IMR-90 (cell line): ENCODE data around the gene SECISBP2. TPM values are rescaled to one million over a fixed set of nuclear protein-coding genes. Genes with fewer than 3 reads are reported as not detected.

Experiments used
- ATAC-seq: fragments of 200-7000 bp; cut with Tn5 transposase; 2 replicates; pipeline ENCODE4 v1.9.1; 2020; ENCODE audit warnings: low read depth, mild to moderate bottlenecking, moderate library complexity
- BruUV-seq: library from RNA; stranded (reverse); fragments of 400-500 nt; replicated peaks from 2 replicates; lab custom pipeline; 2021; lab: Mats Ljungman, UMichigan
- CTCF ChIA-PET: fragments of 300-600 bp; formaldehyde crosslinking; extraction: SDS; loops from one replicate; lab custom pipeline; 2021; ENCODE audit warnings: antibody characterized with exemption; lab: Yijun Ruan, JAX
- POLR2A ChIA-PET: fragments of 300-600 bp; sonication (Branson Sonifier 250); formaldehyde crosslinking; loops from one replicate; lab custom pipeline; 2022; ENCODE audit warnings: antibody characterized with exemption; ENCODE audit not compliant: unreplicated experiment; lab: Charles Lee
- DNase-seq: peaks from one replicate; pipeline ENCODE4 v3.0.0; 2013
- H2AFZ ChIP-seq: replicated peaks from 2 replicates; pipeline ENCODE3; 2013; ENCODE audit warnings: low read length, mild to moderate bottlenecking; ENCODE audit not compliant: poor library complexity
- H2AK5ac ChIP-seq: 2 replicates; pipeline ENCODE4 v1.6.1; 2013; ENCODE audit warnings: low read depth, low read length, inconsistent platforms
- H2AK9ac ChIP-seq: replicated peaks from 2 replicates; pipeline ENCODE3; 2013; ENCODE audit warnings: mild to moderate bottlenecking, low read depth, low read length, moderate library complexity; ENCODE audit not compliant: poor library complexity
- H2BK120ac ChIP-seq: 2 replicates; pipeline ENCODE4 v1.6.1; 2013; ENCODE audit warnings: low read depth, low read length, inconsistent platforms
- H2BK15ac ChIP-seq: 3 replicates; pipeline ENCODE4 v1.6.1; 2013; ENCODE audit warnings: low read depth, low read length, inconsistent platforms
- H2BK20ac ChIP-seq: 2 replicates; pipeline ENCODE4 v1.6.1; 2013; ENCODE audit warnings: low read depth, mild to moderate bottlenecking, inconsistent platforms, low read length, moderate library complexity
- H2BK5ac ChIP-seq: 2 replicates; pipeline ENCODE4 v1.6.1; 2013; ENCODE audit warnings: mild to moderate bottlenecking, low read depth, low read length, inconsistent platforms; ENCODE audit not compliant: poor library complexity, severe bottlenecking
- H3K14ac ChIP-seq: replicated peaks from 2 replicates; pipeline ENCODE4 v1.6.1; 2013; ENCODE audit warnings: low read depth, low read length, inconsistent platforms
- H3K18ac ChIP-seq: 2 replicates; pipeline ENCODE4 v1.6.1; 2013; ENCODE audit warnings: low read depth, low read length, control low read depth
- H3K23ac ChIP-seq: 2 replicates; pipeline ENCODE4 v1.6.1; 2013; ENCODE audit warnings: low read depth, low read length, inconsistent platforms
- H3K27ac ChIP-seq: 2 replicates; pipeline ENCODE4 v1.5.1; 2013; ENCODE audit warnings: mild to moderate bottlenecking, control low read depth, low read length; ENCODE audit not compliant: insufficient read depth
- H3K27me3 ChIP-seq: 2 replicates; pipeline ENCODE4 v1.6.1; 2013; ENCODE audit warnings: low read length; ENCODE audit not compliant: control insufficient read depth, insufficient read depth
- H3K36me3 ChIP-seq: 2 replicates; pipeline ENCODE4 v1.6.1; 2013; ENCODE audit warnings: low read length, mixed read lengths; ENCODE audit not compliant: control insufficient read depth, insufficient read depth
- H3K4ac ChIP-seq: 2 replicates; pipeline ENCODE4 v1.6.1; 2013; ENCODE audit warnings: low read depth, low read length, inconsistent platforms
- H3K4me1 ChIP-seq: 2 replicates; pipeline ENCODE4 v1.6.1; 2013; ENCODE audit warnings: low read length, mixed read lengths; ENCODE audit not compliant: control insufficient read depth, insufficient read depth
- H3K4me2 ChIP-seq: 2 replicates; pipeline ENCODE4 v1.6.1; 2013; ENCODE audit warnings: low read depth, mild to moderate bottlenecking, control low read depth, low read length, moderate library complexity
- H3K4me3 ChIP-seq: 2 replicates; pipeline ENCODE4 v1.5.1; 2013; ENCODE audit warnings: low read depth, mild to moderate bottlenecking, control low read depth, low read length, moderate library complexity; ENCODE audit not compliant: insufficient read depth
- H3K56ac ChIP-seq: 2 replicates; pipeline ENCODE4 v1.6.1; 2013; ENCODE audit warnings: low read length, inconsistent platforms; ENCODE audit not compliant: insufficient read depth; ENCODE audit errors: extremely low read depth
- H3K79me1 ChIP-seq, 2 experiments: 2 replicates each; pipeline ENCODE4 v1.6.1; 2013; ENCODE audit warnings: low read length in 2 of 2, inconsistent platforms in 1 of 2, low read depth in 1 of 2
- H3K9ac ChIP-seq: 2 replicates; pipeline ENCODE4 v1.6.1; 2013; ENCODE audit warnings: low read depth, low read length, control low read depth
- H3K9me1 ChIP-seq: 2 replicates; pipeline ENCODE4 v1.6.1; 2013; ENCODE audit warnings: low read length, inconsistent platforms; ENCODE audit not compliant: insufficient read depth
- H3K9me3 ChIP-seq: 2 replicates; pipeline ENCODE4 v1.6.1; 2013; ENCODE audit warnings: low read length; ENCODE audit not compliant: control insufficient read depth, insufficient read depth
- H4K20me1 ChIP-seq: 2 replicates; pipeline ENCODE4 v1.6.1; 2013; ENCODE audit warnings: low read length, inconsistent platforms; ENCODE audit not compliant: insufficient read depth
- H4K5ac ChIP-seq: 2 replicates; pipeline ENCODE4 v1.6.1; 2013; ENCODE audit warnings: mild to moderate bottlenecking, low read depth, low read length, control low read depth
- H4K8ac ChIP-seq, 2 experiments: 2 replicates each; pipeline ENCODE4 v1.6.1; 2013; ENCODE audit warnings: low read depth in 2 of 2, low read length in 2 of 2, control low read depth in 1 of 2, inconsistent platforms in 1 of 2
- H4K91ac ChIP-seq: 2 replicates; pipeline ENCODE4 v1.6.1; 2013; ENCODE audit warnings: low read depth, low read length, inconsistent platforms; ENCODE audit not compliant: insufficient read depth
- CHD1 ChIP-seq: IDR thresholded peaks from 2 replicates; pipeline ENCODE4 v1.6.1; 2012; ENCODE audit warnings: low read depth, low read length, improper control_type of control experiment
- MAFK ChIP-seq: IDR thresholded peaks from 2 replicates; pipeline ENCODE4 v1.6.1; 2012; ENCODE audit warnings: low read depth, low read length, improper control_type of control experiment
- POLR2A ChIP-seq: IDR thresholded peaks from 2 replicates; pipeline ENCODE4 v1.6.1; 2012; ENCODE audit warnings: mild to moderate bottlenecking, low read depth, low read length
- SMC3 ChIP-seq: fragments of 150-350 bp; IDR thresholded peaks from 2 replicates; pipeline ENCODE4 v1.6.1; 2016; ENCODE audit warnings: low read depth, mild to moderate bottlenecking, antibody characterized with exemption, low read length, moderate library complexity
- WGBS, 2 experiments: methylation state at CpG; one replicate each; pipeline versions ENCODE4 v1.1.5 to v1.1.7; 2013; ENCODE audit warnings: missing lambda C conversion rate in 2 of 2; ENCODE audit not compliant: insufficient read length in 1 of 2; ENCODE audit errors: extremely low coverage in 2 of 2; 5-methylcytosine and 5-hydroxymethylcytosine counted together
- dilution Hi-C: fragments of 300-500 bp; cut with HindIII; formaldehyde crosslinking; loops from one replicate; pipeline ENCODE4 v1.14.3; 2018; ENCODE audit warnings: low sequenced_read_pairs; ENCODE audit not compliant: unreplicated experiment
- in situ Hi-C: fragments of 300-500 bp; cut with MboI; formaldehyde crosslinking; loops from 3 replicates; pipeline ENCODE4 v1.14.3; 2019; ENCODE audit warnings: low sequenced_read_pairs, inconsistent platforms, mixed read lengths
- intact Hi-C: fragments of 100-400 bp; cut with micrococcal nuclease; formaldehyde crosslinking; loops from 2 replicates; pipeline ENCODE4 v1.10.0; 2022
- polyA plus RNA-seq, 3 experiments: library from polyadenylated mRNA; depleted of rRNA; stranded (reverse); fragments of >200 nt; gene quantifications; 2 replicates each; pipeline ENCODE4 v1.2.3, GENCODE V29; 2012; ENCODE audit warnings: low replicate concordance in 1 of 3
- total RNA-seq: library from RNA; depleted of rRNA; stranded (reverse); fragments of >200 nt; gene quantifications from 2 replicates; pipeline ENCODE4 v1.2.3, GENCODE V29; 2012

SECISBP2 gene
- total and polyA plus RNA-seq, 2 of the 4 experiments (the other 2 are of a cell fraction): 16.4 to 18.8 TPM

DNA sequence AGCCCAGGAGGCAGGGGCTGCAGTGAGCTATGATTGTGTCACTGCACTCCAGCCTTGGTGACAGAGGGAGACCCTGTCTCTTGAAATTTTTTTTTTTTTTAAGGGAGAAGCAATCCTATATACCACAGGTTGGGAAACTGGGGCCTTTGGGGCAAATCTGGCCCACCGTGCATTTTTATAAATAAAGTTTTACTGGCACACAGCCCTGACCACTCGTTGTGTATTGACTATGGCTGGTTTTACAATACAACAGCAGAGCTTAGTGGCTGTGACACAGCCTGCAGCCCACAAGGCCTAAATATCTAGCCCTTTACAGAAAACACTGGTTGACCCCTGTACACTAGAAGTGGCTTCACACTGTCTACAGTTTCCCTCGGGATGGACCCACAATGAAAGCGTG, 58.0 kb downstream of the SECISBP2 start:
- no peak for TF ChIP-seq SMC3
- TF ChIP-seq CHD1: no peak
- TF ChIP-seq POLR2A: no peak
- TF ChIP-seq MAFK: no peak
- Histone ChIP-seq H3K4me2 (no peak overlapping the region), H2AFZ (no peak overlapping the region), H3K27ac (no peak overlapping the region), H3K36me3 (peaks cover 14% of the 10 kb centered on the region; the same call in 1 of the 2 replicates), H2BK20ac (no peak overlapping the region), H3K56ac (no peak overlapping the region), H3K9ac (no peak overlapping the region), H2AK9ac (no peak overlapping the region), H3K79me1 (no peaks in the 10 kb centered on the region), H3K14ac (no peak overlapping the region; the same call in 1 of the 2 replicates), H3K23ac (no peak overlapping the region), H3K4me1 (peaks cover 18% of the 10 kb centered on the region), H3K9me1 (peaks cover 4% of the 10 kb centered on the region; the same call in 1 of the 2 replicates), H2AK5ac (peak overlapping the region; percentile 15), H3K18ac (peak overlapping the region; percentile 5; the same call in 1 of the 2 replicates), H4K91ac (no peak overlapping the region; the same call in 1 of the 2 replicates), H3K4me3 (no peak overlapping the region), H3K27me3 (no peaks in the 10 kb centered on the region), H3K9me3 (no peaks in the 10 kb centered on the region), H2BK15ac (no peak overlapping the region), H4K5ac (peak overlapping the region; percentile 30; the same call in 1 of the 2 replicates), H3K4ac (peak overlapping the region; percentile 70; the same call in 1 of the 2 replicates), H2BK120ac (no peak overlapping the region), H4K20me1 (no peaks in the 10 kb centered on the region), H4K8ac (no peak overlapping the region), H2BK5ac (no peak overlapping the region)
- intact Hi-C loops (no loop called here), dilution Hi-C loops (no loop called here), in situ Hi-C loops (no loop called here)
- ChIA-PET POLR2A (no interaction called here), CTCF (interaction anchor here (0.7 to 2.3 kb wide), 4 partner anchors 19 to 173 kb away, joined by 3 to 7 read pairs (median 5); no protein-coding TSS in a partner anchor)
- no peak for DNase-seq
- BruUV-seq: no TSS peak
- WGBS, 2 experiments: 80% methylated on average over 1 of the region's 4 CpGs; no CpG with 5 or more reads in 1 of the 2 experiments
- no peak for ATAC-seq
